ENCODE data around the gene PTPRN2. TPM values are rescaled to one million over a fixed set of nuclear protein-coding genes. Genes with fewer than 3 reads are reported as not detected.
"Not testable (repeated sequence)": the region's sequence is repeated elsewhere in the genome, so short reads cannot be mapped to it uniquely, and the experiment has no call there.

Gene PTPRN2
- total RNA-seq, 4 donors from 2014 or later: 14.9 to 34.3 (median 21.3) TPM

DNA sequence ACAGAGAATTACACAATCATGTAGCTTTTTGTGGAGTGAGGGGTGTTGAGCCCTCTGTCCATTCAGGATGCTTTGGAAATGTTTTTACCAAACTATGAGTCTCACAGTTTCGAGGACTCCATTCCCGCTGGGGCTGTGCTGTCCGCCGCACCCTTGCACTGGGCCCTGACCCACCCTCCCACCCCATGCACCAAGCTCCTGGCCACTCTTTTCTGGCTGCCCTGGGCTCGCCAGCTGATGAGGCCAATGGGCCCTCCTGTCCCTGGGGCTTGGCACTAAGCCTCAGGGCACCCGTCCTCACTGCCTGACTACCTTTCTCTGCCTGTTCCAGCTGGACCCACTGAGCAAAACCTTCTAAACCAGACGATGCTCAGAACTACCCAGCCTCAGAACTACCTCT lies 332.1 kb downstream of the PTPRN2 start:
- no peaks in the 10 kb centered on the region for H3K9me3 ChIP-seq
- no peaks in the 10 kb centered on the region for H3K27me3 ChIP-seq
- TF ChIP-seq, protein P1, sequence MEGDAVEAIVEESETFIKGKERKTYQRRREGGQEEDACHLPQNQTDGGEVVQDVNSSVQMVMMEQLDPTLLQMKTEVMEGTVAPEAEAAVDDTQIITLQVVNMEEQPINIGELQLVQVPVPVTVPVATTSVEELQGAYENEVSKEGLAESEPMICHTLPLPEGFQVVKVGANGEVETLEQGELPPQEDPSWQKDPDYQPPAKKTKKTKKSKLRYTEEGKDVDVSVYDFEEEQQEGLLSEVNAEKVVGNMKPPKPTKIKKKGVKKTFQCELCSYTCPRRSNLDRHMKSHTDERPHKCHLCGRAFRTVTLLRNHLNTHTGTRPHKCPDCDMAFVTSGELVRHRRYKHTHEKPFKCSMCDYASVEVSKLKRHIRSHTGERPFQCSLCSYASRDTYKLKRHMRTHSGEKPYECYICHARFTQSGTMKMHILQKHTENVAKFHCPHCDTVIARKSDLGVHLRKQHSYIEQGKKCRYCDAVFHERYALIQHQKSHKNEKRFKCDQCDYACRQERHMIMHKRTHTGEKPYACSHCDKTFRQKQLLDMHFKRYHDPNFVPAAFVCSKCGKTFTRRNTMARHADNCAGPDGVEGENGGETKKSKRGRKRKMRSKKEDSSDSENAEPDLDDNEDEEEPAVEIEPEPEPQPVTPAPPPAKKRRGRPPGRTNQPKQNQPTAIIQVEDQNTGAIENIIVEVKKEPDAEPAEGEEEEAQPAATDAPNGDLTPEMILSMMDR (IDR thresholded peaks at IDR 0.05): no peak
- H3K4me1 ChIP-seq: no peaks in the 10 kb centered on the region
- no peak overlapping the region for H3K27ac ChIP-seq
- no peak overlapping the region for H3K4me3 ChIP-seq
- DNase-seq: peak in 2 of 3 donors; percentile 22 to 23
- no peaks in the 10 kb centered on the region for H3K36me3 ChIP-seq

DNA sequence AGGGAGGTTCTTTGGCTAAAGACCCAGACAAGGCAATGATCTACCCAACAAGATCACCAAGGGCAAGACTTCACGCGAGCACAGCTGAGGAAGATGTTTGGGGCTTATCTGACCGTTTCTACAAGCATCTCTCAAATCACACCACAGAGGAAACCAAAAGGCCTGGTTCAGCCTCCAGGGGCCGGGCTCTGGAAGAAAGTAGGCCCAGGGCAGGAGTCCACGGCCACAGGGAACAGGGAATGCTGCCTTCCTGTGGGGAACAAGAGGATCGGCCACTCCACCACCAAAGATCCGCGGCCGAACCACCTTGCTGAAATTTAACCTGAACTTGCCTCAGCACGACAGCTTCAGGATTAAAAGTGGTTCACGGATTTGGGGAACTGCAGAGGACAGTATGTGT lies 332.5 kb downstream of the PTPRN2 start:
- Histone ChIP-seq H3K36me3 (no peaks in the 10 kb centered on the region), H3K4me1 (no peaks in the 10 kb centered on the region), H3K27ac (no peak overlapping the region), H3K27me3 (no peaks in the 10 kb centered on the region), H3K9me3 (no peaks in the 10 kb centered on the region), H3K4me3 (no peak overlapping the region)
- TF ChIP-seq, protein P1 (IDR thresholded peaks at IDR 0.05): no peak
- no peak for TF ChIP-seq POLR2A (IDR thresholded peaks at IDR 0.05)
- peak in 2 of 3 donors; percentile 9 to 18 for DNase-seq

DNA sequence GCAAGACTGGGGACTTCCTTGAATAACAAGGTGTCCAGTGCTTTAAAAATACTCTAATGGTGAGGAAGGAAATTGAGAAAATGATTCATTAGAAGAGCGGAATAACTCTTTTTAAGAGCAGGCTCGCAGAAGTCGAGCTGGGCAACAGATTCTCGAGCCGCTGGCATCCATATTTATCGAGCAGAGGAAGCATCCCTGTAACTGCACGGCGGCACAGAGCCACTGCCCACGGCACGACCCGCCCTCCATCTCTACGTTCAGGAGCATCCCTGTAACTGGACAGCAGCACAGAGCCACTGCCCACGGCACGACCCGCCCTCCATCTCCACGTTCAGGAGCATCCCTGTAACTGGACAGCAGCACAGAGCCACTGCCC lies 334.0 kb downstream of the PTPRN2 start:
- H3K27me3 ChIP-seq, H3K9me3 ChIP-seq, H3K36me3 ChIP-seq, H3K27ac ChIP-seq, H3K4me3 ChIP-seq, H3K4me1 ChIP-seq: not testable (repeated sequence)
- DNase-seq: peak in 2 of 3 donors; percentile 15 to 16

DNA sequence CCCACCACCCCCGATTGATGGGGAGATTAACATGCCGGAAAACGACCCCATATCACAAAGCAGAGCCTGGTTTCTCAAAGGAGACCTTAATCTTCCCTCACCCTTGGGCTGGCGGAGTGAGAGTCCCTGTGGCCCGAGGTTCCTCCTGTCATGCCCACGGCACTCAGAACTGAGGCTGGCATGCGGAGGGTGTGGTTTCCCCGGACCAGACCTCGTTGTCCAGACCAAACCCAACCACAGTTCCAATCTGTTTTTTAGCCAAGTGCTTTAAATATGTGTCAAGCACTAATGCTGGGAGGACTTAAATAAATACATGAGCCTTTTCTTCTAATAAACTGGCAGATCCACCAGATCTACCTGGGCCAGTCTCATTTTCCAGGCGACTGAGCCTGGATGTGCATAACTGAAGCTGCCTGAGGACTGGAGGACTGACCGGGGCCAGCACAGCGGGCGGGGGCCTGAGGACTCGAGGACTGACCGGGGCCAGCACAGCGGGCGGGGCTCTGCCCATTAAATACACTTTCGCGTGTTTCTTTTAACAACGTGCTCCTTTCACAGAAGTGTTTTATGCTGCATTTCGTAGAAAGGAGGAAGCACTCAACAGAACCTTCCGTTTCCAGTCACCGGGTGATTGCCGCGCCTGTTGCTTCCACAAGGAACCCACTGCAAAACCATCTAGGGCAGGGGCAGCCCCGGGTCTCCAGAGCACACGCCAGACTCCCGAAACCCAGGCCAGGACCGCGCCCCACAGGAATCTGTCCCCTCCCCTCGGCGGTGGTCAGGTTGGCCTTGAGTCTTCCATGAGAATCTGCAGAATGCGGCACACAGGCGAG lies 334.6 kb downstream of the PTPRN2 start:
- Histone ChIP-seq H3K27me3 (no peaks in the 10 kb centered on the region), H3K4me3 (no peak overlapping the region), H3K36me3 (no peaks in the 10 kb centered on the region), H3K27ac (no peak overlapping the region), H3K9me3 (no peaks in the 10 kb centered on the region), H3K4me1 (no peaks in the 10 kb centered on the region)
- TF ChIP-seq POLR2A (IDR thresholded peaks at IDR 0.05): no peak
- TF ChIP-seq, protein P1 (IDR thresholded peaks at IDR 0.05): no peak
- DNase-seq: peak in 1 of 3 donors; percentile 36

DNA sequence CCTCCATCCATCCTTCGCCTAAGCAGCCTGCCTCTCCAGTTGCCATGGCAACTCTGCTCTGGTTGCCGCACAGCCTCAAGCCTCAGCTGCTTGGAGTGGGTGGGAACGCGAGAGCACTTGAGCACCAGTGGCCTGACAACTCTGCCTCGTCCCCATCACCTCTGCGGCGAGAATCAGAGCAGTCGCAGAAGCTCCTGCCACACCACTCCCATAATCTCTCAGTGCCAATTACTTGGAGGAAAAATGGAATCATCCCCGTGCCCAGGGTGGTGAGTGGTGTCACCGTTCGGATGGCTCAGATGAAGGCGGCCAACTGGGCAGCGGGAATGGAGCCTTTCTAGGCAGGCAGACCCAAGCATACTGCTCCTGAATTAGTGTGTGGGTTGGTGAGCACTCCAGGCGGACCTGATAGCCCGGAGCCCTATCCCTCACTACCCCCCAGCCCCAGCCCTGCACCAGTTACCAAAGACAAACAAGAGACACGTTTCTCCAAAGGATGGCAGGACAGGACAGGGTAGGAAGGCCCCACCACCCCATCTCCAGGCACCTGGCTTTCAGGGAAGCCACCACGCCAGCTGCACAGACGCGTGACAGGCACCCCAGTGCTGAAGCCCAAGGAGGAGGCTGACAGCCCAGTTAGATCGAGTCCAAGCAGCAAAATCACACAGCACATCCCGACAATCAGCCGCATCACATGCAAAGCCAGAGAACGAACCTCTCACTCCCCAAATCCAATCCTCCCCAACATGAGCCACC lies 335.4 kb downstream of the PTPRN2 start:
- H3K9me3 ChIP-seq: no peaks in the 10 kb centered on the region
- no peak overlapping the region for H3K27ac ChIP-seq
- H3K4me3 ChIP-seq: no peak overlapping the region
- DNase-seq: peak in 2 of 3 donors; percentile 27 to 33
- H3K36me3 ChIP-seq: no peaks in the 10 kb centered on the region
- H3K27me3 ChIP-seq: no peaks in the 10 kb centered on the region
- no peak for TF ChIP-seq POLR2A (IDR thresholded peaks at IDR 0.05)
- TF ChIP-seq, protein P1 (IDR thresholded peaks at IDR 0.05): no peak
- H3K4me1 ChIP-seq: no peaks in the 10 kb centered on the region
